ENCODE data around the gene ACTMAP.
"Not testable (repeated sequence)": the region's sequence is repeated elsewhere in the genome, so short reads cannot be mapped to it uniquely, and the experiment has no call there.

The ACTMAP gene

DNA sequence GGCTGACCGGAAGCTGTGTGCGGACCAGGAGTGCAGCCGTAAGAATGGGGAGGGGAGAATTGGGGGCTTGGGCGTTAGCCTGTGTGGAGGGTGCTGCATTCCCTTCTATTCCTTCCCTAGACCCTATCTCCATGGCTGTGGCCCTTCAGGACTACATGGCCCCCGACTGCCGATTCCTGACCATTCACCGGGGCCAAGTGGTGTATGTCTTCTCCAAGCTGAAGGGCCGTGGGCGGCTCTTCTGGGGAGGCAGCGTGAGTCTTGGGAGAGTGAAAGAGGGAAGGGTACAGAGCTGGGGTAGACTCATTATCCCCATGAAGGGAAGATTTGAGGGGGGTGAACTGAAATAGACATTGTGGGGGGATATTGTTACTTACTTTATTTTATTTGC is 25.4 kb upstream of the ACTMAP start:
- no peak for DNase-seq

DNA sequence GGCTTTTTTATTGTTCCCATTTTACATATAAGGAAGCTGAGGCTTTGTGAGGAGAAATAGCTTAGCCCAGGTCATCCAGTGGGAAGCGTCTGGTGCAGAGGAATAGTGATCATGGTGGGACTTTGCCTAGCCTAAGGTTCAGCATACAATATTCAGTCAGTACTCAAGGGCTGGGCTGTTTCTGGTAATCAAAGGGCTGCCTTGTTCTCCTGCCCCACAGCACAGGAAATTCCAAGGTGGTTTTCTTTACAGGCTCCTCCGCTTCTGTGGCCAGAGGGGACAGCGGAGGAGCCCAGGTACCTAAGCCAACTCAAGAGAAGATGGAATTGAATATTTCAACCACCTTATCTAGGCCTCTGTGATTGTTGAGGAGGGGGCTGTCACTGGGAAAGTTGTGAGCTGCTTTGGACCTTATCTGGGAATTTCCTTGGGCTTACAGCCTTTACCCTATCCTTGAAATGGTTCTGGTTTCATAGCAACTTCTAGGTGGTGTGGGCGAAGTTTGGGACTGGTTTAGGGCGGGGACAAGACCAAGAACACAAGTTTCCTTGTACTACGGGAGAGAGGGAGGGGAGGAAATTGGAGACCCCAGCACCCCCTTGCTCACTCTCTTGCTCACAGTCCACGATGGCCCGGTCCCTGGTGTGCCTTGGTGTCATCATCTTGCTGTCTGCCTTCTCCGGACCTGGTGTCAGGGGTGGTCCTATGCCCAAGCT is 24.8 kb upstream of the ACTMAP start, which contains the start of gene MIA:
TSS of gene MIA (plus strand) at position 606 of the 716 bp plus-strand sequence. CDS start at position 628, 22 bp downstream.
- peak; percentile 31 for DNase-seq

DNA sequence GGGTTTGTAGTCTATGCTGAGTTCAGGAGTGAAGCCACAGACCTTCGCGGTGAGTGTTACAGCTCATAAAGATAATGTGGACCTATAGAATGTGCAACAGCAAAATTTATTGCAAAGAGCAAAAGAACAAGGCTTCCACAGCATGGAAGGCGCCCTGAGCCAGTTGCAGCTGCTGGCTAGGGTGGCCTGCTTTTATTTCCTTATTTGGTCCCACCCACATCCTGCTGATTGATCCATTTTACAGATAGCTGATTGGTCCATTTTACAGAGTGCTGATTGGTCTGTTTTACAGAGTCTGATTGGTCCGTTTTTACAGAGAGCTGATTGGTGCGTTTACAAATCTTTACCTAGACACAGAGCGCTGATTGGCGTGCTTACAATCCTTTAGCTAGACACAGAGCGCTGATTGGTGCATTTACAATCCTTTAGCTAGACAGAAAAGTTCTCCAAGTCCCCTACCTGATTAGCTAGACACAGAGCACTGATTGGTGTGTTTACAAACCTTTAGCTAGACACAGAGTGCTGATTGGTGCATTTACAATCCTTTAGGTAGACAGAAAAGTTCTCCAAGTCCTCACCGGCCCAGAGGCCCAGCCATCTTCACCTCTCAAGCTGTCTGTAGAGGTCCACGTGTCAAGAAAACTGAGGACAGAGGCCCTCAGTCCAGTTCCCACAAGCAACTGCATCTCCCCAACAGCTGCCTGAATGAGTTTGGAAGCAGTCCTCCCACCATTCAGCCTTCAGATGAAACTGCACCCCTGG is 21.0 kb upstream of the ACTMAP start:
- not testable (repeated sequence) for DNase-seq

DNA sequence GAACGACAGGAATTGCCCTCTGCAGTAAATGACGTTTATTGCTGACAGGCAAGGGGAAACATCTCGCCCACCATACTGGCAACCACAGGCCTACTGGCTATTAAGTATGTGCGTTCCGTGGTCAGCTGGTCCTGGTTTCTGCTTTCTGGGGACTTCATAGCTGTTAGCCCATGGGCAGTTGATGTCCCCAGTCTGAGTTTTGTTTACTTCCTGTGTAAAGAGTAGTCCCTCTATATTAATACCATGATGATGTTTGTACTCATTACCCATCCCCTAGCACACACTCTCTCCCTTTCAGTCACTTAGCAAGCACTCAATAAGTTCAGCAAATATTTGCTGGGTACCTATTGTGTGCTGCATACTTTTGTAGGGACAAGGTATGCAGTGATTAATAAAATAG is 18.6 kb upstream of the ACTMAP start:
- no peak for DNase-seq

DNA sequence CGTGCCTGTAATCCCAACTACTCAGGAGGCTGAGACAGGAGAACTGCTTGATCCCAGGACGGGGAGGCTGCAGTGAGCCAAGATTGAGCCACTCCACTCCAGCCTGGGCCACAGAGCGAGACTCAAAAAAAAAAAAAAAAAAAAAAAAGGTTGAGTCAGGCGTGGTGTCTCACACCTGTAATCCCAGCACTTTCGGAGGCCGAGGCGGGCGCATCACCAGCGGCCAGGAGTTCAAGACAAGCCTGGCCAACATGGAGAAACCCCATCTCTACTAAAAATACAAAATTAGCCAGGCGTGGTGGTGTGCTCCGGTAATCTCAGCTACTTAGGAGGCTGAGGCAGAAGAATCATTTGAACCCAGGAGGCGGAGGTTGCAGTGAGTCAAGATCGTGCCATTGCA is 16.1 kb upstream of the ACTMAP start:
- DNase-seq, result not testable (repeated sequence)

DNA sequence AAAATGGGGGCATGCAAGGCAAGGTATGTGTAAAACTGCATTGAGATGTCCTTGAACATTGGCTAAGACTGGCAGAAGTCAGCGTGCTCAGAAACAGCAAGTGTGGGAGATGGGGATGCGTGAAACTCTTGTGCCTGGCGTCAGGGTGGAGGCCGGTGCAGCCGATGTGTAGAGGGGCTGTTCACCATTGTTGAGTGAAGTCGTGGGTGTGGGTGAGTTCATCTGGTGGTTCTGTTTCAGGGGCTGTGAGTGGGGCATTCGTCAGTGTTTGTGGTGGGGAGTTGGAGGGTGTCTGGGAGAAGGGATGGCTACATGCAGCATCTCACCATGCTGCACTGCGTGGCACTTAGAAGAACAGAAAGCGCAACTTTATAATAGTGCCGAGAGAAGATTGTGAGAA is 13.7 kb upstream of the ACTMAP start:
- DNase-seq, result no peak

DNA sequence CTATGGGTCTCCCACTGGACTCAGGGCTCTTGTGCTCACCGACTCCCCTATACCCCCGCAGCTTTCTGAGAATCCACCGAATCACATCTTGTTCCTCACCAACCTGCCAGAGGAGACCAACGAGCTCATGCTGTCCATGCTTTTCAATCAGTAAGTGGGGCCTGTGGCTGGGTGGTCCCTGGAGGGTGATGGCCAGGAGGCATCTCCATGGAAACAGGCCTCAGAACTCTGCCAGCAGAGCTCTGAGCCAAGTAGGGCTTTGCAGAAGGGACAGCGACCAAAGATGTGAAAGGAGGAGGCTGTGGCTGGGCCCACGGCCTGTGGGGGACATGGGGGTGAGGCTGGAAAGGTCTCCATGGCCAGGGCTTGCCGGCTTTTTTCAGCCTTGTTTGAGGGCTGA is 13.2 kb upstream of the ACTMAP start:
- DNase-seq, result no peak

DNA sequence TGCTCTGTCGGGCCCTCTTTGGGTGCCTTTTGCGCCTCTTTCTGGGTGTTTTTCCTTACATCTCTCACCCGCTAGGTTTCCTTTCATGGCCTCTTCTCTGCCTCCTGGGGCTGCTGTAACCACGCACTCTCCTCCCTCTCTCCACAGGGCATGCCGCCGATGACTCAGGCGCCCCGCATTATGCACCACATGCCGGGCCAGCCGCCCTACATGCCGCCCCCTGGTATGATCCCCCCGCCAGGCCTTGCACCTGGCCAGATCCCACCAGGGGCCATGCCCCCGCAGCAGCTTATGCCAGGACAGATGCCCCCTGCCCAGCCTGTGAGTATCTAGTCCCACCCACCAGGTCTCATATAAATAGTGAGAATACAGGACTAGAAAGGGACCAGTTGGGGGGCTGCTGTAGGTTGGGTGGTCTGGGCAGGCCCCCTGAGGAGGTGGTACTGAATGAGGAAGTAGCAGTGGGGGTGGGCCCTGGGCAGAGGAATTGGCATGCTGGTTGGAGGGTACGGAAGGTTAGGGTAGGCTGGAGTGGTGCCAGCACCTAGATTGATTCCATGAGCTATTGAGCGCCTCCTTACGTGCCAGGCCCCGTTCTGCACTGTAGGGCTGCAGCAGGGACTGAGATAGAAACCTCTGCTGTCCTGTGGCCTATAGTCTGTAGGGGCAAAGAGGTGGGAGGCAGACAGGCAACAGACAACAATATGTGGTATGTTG is 12.6 kb upstream of the ACTMAP start:
- DNase-seq, result no peak

DNA sequence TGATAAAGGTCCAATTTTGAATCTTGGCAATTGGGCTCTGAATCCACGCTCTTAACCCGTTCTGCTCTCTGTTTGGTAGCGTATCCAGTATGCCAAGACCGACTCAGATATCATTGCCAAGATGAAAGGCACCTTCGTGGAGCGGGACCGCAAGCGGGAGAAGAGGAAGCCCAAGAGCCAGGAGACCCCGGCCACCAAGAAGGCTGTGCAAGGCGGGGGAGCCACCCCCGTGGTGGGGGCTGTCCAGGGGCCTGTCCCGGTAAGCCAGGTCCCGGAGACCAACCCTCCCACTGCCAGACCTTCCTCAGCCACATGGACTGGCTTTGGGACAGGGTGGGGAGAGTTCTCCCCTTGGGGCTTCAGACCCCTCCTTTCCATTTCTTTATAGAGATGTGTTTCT is 9.1 kb upstream of the ACTMAP start:
- DNase-seq, result no peak

DNA sequence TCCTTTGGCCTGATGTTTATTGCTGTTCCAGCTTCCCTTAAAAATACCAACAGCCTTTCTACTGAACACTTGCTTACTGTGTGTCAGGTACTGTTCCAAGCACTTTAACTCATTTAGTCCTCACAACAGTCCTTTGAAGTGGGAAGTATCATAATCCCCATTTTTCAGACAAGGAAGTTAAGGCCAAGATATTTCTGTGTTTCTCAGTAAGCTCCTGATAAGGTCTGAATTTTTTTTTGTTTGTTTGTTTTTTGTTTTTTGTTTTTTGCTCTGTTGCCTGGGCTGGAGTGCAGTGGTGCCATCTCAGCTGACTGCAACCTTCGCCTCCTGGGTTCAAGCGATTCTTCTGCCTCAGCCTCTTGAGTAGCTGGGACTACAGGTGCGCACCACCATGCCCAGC is 8.2 kb upstream of the ACTMAP start:
- no peak for DNase-seq

DNA sequence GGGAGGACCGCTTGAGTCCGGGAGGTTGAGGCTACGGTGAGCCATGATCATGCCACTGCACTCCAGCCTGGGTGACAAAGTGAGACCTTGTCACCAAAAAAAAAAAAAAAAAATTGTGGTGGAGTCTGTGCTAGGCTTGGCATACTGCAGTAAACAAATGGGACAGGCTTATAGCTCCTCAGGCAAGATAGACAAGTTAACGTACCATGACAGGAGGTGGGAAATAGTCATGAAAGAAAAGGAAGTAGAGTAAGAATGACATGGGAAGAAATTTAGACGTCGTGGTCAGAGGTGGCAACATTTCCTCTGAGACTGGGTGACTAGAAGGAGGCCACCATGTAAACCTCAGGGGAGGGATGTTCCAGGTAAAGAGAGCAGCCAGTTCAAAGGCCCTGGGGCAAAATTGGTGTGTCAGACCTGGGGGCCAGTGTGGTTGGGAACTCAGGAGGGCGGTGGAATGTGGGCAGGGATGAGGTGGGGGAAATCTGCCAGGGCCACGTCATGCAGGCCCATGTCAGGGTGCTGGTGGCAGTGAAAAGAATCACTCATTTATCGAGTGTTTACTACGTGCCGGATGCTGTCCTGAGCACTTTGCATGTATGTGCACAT is 6.3 kb upstream of the ACTMAP start:
- DNase-seq, result no peak

DNA sequence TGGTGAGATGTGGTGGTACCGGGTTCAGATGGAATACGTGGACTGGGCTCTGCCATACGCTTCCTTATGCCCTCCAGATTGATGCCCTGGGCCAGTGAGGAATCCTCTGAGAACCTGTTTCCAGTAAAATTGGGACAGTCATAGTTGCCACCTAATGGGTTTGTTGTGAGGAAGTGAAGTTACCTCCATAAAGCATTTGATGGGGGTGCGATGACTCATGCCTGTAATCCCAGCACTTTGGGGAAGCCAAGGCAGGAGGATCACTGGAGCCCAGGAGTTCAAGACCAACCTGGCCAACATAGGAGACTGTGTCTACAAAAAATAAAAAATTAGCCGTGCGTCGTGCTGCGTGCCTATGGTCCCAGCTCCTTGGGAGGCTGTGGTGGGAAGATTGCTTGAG is 5.5 kb upstream of the ACTMAP start:
- DNase-seq, result no peak

DNA sequence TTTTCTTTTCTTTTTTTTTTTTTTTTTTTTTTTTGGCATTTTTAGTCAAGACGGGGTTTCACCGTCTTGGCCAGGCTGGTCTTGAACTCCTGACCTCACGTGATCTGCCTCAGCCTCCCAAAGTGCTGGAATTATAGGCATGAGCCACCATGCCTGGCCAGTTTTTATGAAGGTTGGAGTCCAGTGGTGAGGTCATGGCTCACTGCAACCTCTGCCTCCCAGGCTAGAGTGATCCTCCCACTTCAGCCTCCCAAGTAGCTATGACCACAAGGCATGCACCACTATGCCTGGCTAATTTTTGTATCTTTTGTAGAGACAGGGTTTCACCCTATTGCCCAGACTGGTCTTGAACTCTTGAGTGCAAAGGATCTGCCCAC is 5.0 kb upstream of the ACTMAP start:
- DNase-seq, result no peak

DNA sequence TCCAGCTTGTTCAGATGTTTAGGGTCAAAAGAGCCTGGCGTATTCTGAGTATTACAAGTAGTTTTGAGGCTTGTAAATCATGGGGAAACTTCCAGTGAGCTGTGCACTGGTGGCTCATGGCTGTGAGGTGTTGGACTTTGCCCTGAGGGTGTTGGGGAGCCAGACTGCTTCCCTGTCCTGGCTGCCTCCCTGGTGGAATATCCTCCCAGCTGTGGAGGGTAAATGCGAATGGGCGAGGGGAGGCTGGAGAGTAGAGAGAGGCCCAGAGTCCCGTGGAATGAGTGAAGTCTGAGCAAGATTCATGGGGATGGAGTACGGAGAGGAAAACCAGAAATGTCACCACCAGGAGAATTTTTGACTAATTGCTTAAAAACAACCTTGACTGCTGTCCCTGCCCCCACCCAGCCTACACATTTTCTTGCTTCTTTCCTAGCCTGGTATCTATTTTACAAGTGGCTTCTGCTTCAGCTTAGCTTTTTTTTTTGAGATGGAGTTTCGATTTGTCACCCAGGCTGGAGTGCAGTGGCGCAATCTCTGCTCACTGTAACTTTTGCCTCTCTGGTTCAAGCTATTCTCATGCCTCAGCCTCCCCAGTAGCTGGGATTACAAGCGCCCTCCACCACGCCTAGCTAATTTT is 4.5 kb upstream of the ACTMAP start:
- no peak for DNase-seq

DNA sequence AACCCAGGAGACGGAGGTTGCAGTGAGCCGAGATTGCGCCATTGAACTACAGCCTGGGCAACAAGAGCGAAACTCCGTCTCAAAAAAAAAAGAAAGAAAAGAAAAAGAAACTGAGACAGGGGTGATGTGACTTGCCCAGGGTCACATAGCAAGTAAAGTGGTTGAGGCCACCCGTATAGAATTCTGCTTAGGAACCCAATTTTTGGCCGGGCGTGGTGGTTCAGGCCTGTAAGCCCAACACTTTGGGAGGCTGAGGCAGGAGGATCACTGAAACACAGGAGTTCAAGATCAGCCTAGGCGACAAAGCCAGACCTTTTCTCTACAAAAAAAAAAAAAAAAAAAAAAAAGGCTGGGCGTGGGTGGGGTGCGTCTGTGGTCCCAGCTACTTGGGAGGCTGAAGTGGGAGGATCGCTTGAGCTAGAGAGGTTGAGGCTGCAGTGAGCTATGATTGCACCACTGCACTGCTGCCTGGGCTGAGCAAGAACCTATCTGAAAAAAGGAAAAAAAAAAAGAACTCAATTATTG is 2.0 kb upstream of the ACTMAP start:
- DNase-seq, result no peak

DNA sequence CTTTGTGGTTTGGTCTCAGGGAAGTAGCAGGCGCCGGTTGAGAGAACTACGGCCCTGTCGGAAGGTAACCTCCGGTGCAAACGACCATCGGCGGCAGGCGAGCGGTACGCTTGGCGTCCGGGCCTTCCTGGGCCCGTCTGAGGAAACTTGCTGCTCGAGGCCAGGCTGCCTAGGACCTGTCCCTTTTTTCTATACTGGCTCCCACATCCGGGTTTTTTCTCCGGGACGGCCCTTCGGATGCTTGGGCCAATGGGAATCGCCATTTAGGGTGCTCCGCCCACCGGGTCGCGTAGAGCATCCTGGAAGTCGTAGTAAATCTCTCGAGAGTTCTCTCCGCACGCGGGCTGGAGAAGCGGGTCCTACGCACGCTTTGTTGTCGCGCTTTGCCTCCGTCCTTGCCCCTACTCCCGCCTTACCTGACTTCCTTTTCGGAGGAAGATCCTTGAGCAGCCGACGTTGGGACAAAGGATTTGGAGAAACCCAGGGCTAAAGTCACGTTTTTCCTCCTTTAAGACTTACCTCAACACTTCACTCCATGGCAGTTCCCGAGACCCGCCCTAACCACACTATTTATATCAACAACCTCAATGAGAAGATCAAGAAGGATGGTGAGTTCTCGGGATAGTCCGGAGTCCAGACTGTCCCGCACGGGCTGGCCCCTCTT is 729 bp upstream of the ACTMAP start, which contains the start of gene SNRPA:
TSS of gene SNRPA (plus strand) at position 330 of the 664 bp plus-strand sequence. CDS start at position 536, 206 bp downstream.
- DNase-seq, result peak; percentile 98

DNA sequence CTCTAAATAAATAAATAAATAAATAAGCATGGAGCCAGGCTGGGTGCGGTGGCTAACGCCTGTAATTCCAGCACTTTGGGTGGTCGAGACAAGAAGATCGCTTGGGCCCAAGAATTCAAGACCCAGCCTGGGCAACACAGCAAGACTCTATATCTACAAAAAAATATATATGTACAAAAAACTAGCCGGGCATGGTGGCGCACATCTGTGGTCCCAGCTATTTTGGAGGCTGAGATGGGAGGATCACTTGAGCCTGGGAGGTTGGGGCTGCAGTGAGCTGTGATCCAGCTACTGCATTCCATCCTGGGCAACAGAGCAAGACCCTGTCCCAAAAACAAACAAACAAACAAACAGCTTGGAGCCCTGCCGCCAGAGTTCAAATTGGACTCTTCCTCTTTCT is 2.7 kb downstream of the ACTMAP start:
- DNase-seq, result no peak

DNA sequence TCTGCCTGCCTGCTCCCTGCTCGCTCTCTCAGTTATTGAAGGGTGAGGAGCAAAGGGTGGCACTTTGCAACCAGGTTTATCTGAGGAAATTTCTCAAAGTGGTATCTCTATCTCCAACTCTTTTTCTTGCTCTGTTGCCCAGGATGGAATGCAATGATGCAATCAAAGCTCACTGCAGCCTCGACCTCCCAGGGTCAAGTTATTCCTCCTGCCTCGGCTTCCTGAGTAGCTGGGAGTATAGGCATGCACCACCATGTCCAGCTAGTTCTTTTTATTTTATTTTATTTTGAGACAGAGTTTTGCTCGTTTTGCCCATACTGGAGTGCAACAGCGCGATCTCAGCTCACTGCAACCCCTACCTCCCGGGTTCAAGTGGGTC is 4.9 kb downstream of the ACTMAP start:
- no peak for DNase-seq

DNA sequence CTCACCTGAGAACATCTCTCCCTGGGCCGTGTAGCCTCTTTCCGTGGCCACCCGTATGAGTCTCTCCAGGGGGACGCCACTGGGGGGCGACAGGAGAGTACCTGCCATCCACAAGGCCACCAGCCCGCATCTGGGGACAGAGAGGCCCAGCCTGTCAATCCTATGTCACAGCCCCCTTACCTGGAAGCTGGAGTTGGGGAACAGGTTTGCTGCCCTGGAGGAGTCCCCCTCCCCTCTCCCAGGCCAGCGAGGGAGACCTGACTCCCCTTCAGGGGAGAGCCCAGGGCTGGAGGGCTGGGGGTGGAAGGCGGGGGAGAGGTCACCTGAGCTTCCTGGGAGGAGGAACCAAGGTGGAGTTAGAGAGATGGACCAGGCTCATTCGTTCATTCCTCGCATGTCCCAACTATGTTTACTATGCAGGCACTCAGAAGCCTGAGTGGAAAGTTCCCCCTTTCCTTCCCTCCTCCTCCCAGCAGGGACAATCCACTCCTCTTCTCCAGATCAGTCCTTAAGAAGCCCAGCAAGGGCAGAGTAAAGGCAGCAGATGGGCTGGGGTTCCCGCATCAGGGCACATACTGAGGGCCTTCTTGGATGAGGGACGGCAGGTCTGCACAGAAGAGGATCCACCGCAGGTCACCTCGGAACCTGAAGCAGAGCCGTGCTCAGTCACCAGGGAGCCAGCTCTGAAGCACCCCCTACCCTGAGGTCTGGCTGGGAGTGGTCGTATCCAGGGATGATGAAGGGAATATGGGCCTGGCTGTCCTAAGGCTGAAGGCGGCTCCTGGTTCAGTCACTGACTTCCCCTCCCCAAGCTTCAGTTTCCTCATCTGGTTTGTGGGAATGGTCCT is 5.5 kb downstream of the ACTMAP start:
- DNase-seq, result no peak

DNA sequence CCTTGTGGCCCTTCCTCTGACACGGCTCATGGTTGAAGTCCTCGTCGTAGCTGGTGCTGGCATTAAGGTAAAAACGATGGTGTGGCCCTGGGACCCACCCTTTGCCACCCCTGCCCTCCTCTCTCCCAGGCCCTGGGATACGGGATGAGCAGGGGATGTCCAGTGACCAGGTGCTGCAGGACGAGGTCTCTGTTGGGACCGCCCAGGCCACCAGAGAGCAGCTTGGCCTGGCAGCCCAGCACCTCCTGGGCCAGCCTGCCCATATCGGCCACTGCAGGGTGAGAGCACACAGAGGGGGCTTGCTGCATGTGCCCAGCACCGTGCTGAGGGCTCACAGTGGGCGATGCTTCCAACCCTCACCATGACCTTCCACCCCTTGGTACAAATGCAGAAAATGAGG is 6.4 kb downstream of the ACTMAP start:
- no peak for DNase-seq

DNA sequence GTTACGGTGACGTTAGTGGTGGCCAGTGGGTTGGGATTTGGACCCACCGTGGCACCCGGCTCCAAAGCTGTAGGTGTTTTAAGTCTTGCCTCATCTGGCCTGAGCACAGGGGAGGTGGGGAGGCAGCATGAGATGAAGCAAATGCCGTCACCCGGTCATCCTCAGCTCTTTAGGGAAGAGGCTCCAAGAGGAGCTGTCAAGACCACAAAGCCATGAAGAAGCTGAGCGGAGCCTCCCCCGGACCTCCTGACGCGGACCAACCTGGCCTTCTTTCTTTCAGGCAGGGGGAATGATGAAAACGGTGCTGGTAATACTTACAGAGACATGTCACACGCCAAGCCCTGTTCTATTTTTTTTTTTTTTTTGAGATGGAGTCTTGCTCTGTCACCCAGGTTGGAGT is 7.4 kb downstream of the ACTMAP start:
- DNase-seq, result no peak
